Right kidney (tissue), 1 donor: ENCODE data around the gene INTS2.
"Not testable (repeated sequence)": the region's sequence is repeated elsewhere in the genome, so short reads cannot be mapped to it uniquely, and the experiment has no call there.

Source experiments
- DNase-seq: peaks from one replicate; pipeline ENCODE4 v3.0.0-alpha.2; 2016

INTS2 gene

GRCh38 chr17:61819265-61819664 lies 108.5 kb downstream of the INTS2 start:
- DNase-seq: not testable (repeated sequence)

GRCh38 chr17:61818225-61818624 lies 109.6 kb downstream of the INTS2 start:
- DNase-seq: no peak

- DNase-seq: no peak
Measured at GRCh38 chr17:61817452-61817851, 110.3 kb downstream of the INTS2 start.

- DNase-seq: no peak
Measured at GRCh38 chr17:61816538-61816937, 111.2 kb downstream of the INTS2 start.

- DNase-seq: peak; percentile 10
Measured at GRCh38 chr17:61815863-61816503, 111.8 kb downstream of the INTS2 start.
